ENCODE data around the gene CPEB2.
A peak's percentile ranks its signal among the peaks of the same experiment; 100 is the strongest.

CPEB2 gene

GRCh38 chr4:15003891-15004738 lies 1.8 kb downstream of the CPEB2 start:
- peak overlapping the region; percentile 87 for H3K4me3 Mint-ChIP-seq
- peaks cover 15% of the 10 kb centered on the region for H3K36me3 Mint-ChIP-seq (ENCODE audit: low read depth)
- H3K9me3 Mint-ChIP-seq: no peaks in the 10 kb centered on the region
- H3K27me3 Mint-ChIP-seq: no peaks in the 10 kb centered on the region
- peak overlapping the region; percentile 33 for H3K27ac Mint-ChIP-seq
- H3K4me1 Mint-ChIP-seq (ENCODE audit: low read depth): peaks cover 31% of the 10 kb centered on the region
- DNase-seq: peak; percentile 78

- peak overlapping the region; percentile 89 for H3K27ac Mint-ChIP-seq
- peak; percentile 65 for DNase-seq
- H3K4me1 Mint-ChIP-seq (ENCODE audit: low read depth): peaks cover 36% of the 10 kb centered on the region
- H3K9me3 Mint-ChIP-seq: no peaks in the 10 kb centered on the region
- peaks cover 22% of the 10 kb centered on the region for H3K36me3 Mint-ChIP-seq (ENCODE audit: low read depth)
- no peaks in the 10 kb centered on the region for H3K27me3 Mint-ChIP-seq
- H3K4me3 Mint-ChIP-seq: peak overlapping the region; percentile 87
These were observed 2.5 kb downstream of the CPEB2 start for GRCh38 chr4:15004739-15005301.

- H3K4me1 Mint-ChIP-seq (ENCODE audit: low read depth): peaks cover 40% of the 10 kb centered on the region
- H3K27me3 Mint-ChIP-seq: no peaks in the 10 kb centered on the region
- H3K27ac Mint-ChIP-seq: peak overlapping the region; percentile 89
- H3K4me3 Mint-ChIP-seq: peak overlapping the region; percentile 87
- DNase-seq: no peak
- H3K9me3 Mint-ChIP-seq: no peaks in the 10 kb centered on the region
- peaks cover 30% of the 10 kb centered on the region for H3K36me3 Mint-ChIP-seq (ENCODE audit: low read depth)
These were observed 3.3 kb downstream of the CPEB2 start for GRCh38 chr4:15005474-15006115.

- Mint-ChIP-seq H3K27ac (no peak overlapping the region), H3K4me3 (peak overlapping the region; percentile 87), H3K9me3 (no peaks in the 10 kb centered on the region), H3K27me3 (no peaks in the 10 kb centered on the region), H3K4me1 (ENCODE audit: low read depth) (peaks cover 34% of the 10 kb centered on the region), H3K36me3 (ENCODE audit: low read depth) (peaks cover 36% of the 10 kb centered on the region)
- DNase-seq: no peak
These were observed 4.2 kb downstream of the CPEB2 start for GRCh38 chr4:15006416-15007024.

GRCh38 chr4:15007201-15007600 lies 4.9 kb downstream of the CPEB2 start:
- Mint-ChIP-seq H3K9me3 (no peaks in the 10 kb centered on the region), H3K4me1 (ENCODE audit: low read depth) (peaks cover 38% of the 10 kb centered on the region), H3K4me3 (no peak overlapping the region), H3K27me3 (no peaks in the 10 kb centered on the region), H3K27ac (no peak overlapping the region), H3K36me3 (ENCODE audit: low read depth) (peaks cover 43% of the 10 kb centered on the region)
- no peak for DNase-seq

- DNase-seq: no peak
- Mint-ChIP-seq H3K27me3 (no peaks in the 10 kb centered on the region), H3K36me3 (ENCODE audit: low read depth) (peaks cover 43% of the 10 kb centered on the region), H3K9me3 (no peaks in the 10 kb centered on the region), H3K27ac (no peak overlapping the region), H3K4me1 (ENCODE audit: low read depth) (peaks cover 53% of the 10 kb centered on the region), H3K4me3 (no peak overlapping the region)
These were observed 7.8 kb downstream of the CPEB2 start for GRCh38 chr4:15010038-15010585.

GRCh38 chr4:15011166-15011565 lies 8.9 kb downstream of the CPEB2 start:
- no peak overlapping the region for H3K4me3 Mint-ChIP-seq
- H3K36me3 Mint-ChIP-seq (ENCODE audit: low read depth): peaks cover 52% of the 10 kb centered on the region
- no peak overlapping the region for H3K27ac Mint-ChIP-seq
- H3K4me1 Mint-ChIP-seq (ENCODE audit: low read depth): peaks cover 49% of the 10 kb centered on the region
- no peaks in the 10 kb centered on the region for H3K27me3 Mint-ChIP-seq
- no peak for DNase-seq
- no peaks in the 10 kb centered on the region for H3K9me3 Mint-ChIP-seq

- Mint-ChIP-seq H3K9me3 (no peaks in the 10 kb centered on the region), H3K4me3 (no peak overlapping the region), H3K27ac (no peak overlapping the region), H3K36me3 (ENCODE audit: low read depth) (peaks cover 51% of the 10 kb centered on the region), H3K27me3 (no peaks in the 10 kb centered on the region), H3K4me1 (ENCODE audit: low read depth) (peaks cover 45% of the 10 kb centered on the region)
- DNase-seq: no peak
These were observed 9.9 kb downstream of the CPEB2 start for GRCh38 chr4:15012017-15012788.

- no peak for DNase-seq
- no peaks in the 10 kb centered on the region for H3K9me3 Mint-ChIP-seq
- peaks cover 53% of the 10 kb centered on the region for H3K36me3 Mint-ChIP-seq (ENCODE audit: low read depth)
- no peaks in the 10 kb centered on the region for H3K27me3 Mint-ChIP-seq
- H3K4me1 Mint-ChIP-seq (ENCODE audit: low read depth): peaks cover 48% of the 10 kb centered on the region
- no peak overlapping the region for H3K4me3 Mint-ChIP-seq
- H3K27ac Mint-ChIP-seq: no peak overlapping the region
These were observed 11.3 kb downstream of the CPEB2 start for GRCh38 chr4:15013585-15013984.

GRCh38 chr4:15015170-15015569 lies 12.9 kb downstream of the CPEB2 start:
- Mint-ChIP-seq H3K27me3 (no peaks in the 10 kb centered on the region), H3K36me3 (ENCODE audit: low read depth) (peaks cover 50% of the 10 kb centered on the region), H3K4me3 (no peak overlapping the region), H3K27ac (no peak overlapping the region), H3K9me3 (no peaks in the 10 kb centered on the region), H3K4me1 (ENCODE audit: low read depth) (peaks cover 50% of the 10 kb centered on the region)
- DNase-seq: no peak

- peaks cover 44% of the 10 kb centered on the region for H3K36me3 Mint-ChIP-seq (ENCODE audit: low read depth)
- no peaks in the 10 kb centered on the region for H3K27me3 Mint-ChIP-seq
- peak overlapping the region; percentile 63 for H3K27ac Mint-ChIP-seq
- H3K9me3 Mint-ChIP-seq: no peaks in the 10 kb centered on the region
- H3K4me3 Mint-ChIP-seq: no peak overlapping the region
- peaks cover 59% of the 10 kb centered on the region for H3K4me1 Mint-ChIP-seq (ENCODE audit: low read depth)
- DNase-seq: no peak
These were observed 16.1 kb downstream of the CPEB2 start for GRCh38 chr4:15018361-15018760.

GRCh38 chr4:15020502-15021286 lies 18.4 kb downstream of the CPEB2 start:
- peaks cover 46% of the 10 kb centered on the region for H3K4me1 Mint-ChIP-seq (ENCODE audit: low read depth)
- H3K27ac Mint-ChIP-seq: no peak overlapping the region
- H3K4me3 Mint-ChIP-seq: no peak overlapping the region
- H3K27me3 Mint-ChIP-seq: no peaks in the 10 kb centered on the region
- peaks cover 50% of the 10 kb centered on the region for H3K36me3 Mint-ChIP-seq (ENCODE audit: low read depth)
- no peak for DNase-seq
- H3K9me3 Mint-ChIP-seq: no peaks in the 10 kb centered on the region

GRCh38 chr4:15021311-15021710 lies 19.0 kb downstream of the CPEB2 start:
- Mint-ChIP-seq H3K27ac (no peak overlapping the region), H3K4me1 (ENCODE audit: low read depth) (peaks cover 44% of the 10 kb centered on the region), H3K4me3 (no peak overlapping the region), H3K27me3 (no peaks in the 10 kb centered on the region), H3K9me3 (no peaks in the 10 kb centered on the region), H3K36me3 (ENCODE audit: low read depth) (peaks cover 48% of the 10 kb centered on the region)
- DNase-seq: no peak
